Caco-2 (cell line): Measurements from ENCODE around the gene TMTC2. TPM values are rescaled to one million over a fixed set of nuclear protein-coding genes. Genes with fewer than 3 reads are reported as not detected.

Experiments
- BruUV-seq: library from RNA; stranded (reverse); fragments of 400-500 nt; replicated peaks from 2 replicates; lab custom pipeline; 2021; lab: Mats Ljungman, UMichigan
- CTCF ChIA-PET: fragments of 300-600 bp; sonication (Branson Sonifier 250); formaldehyde crosslinking; loops from one replicate; lab custom pipeline; 2022; ENCODE audit warnings: antibody characterized with exemption; lab: Charles Lee
- POLR2A ChIA-PET: fragments of 300-600 bp; sonication (Branson Sonifier 250); formaldehyde crosslinking; loops from one replicate; lab custom pipeline; 2022; ENCODE audit warnings: antibody characterized with exemption; lab: Charles Lee
- DNase-seq, 2 experiments: peaks; one replicate each; pipeline versions ENCODE4 v3.0.0 to v3.0.0-alpha.2; 2020 to 2022
- H3K27me3 ChIP-seq: replicated peaks from 2 replicates; pipeline ENCODE4 v1.6.0; 2011; ENCODE audit warnings: low read length; ENCODE audit not compliant: control insufficient read depth, insufficient read depth
- H3K36me3 ChIP-seq: 2 replicates; pipeline ENCODE4 v1.5.1; 2011; ENCODE audit warnings: low read length; ENCODE audit not compliant: control insufficient read depth, insufficient read depth
- H3K4me1 ChIP-seq: fragments of 250-450 bp; sonication (Bioruptor Pico); 2 replicates; pipeline ENCODE4 v1.5.1; 2020; ENCODE audit warnings: mild to moderate bottlenecking
- H3K4me3 ChIP-seq: 2 replicates; pipeline ENCODE4 v1.5.1; 2011; ENCODE audit warnings: low read depth, mild to moderate bottlenecking, control low read depth, low read length
- H3K9me3 ChIP-seq: fragments of 250-450 bp; sonication (Bioruptor Pico); 2 replicates; pipeline ENCODE4 v1.5.1; 2020; ENCODE audit warnings: mild to moderate bottlenecking, moderate library complexity
- H3K27ac Mint-ChIP-seq: one replicate; pipeline ENCODE4 v1.8.0; 2022; ENCODE audit warnings: mixed read lengths; ENCODE audit not compliant: unreplicated experiment
- H3K27me3 Mint-ChIP-seq: one replicate; pipeline ENCODE4 v1.8.0; 2022; ENCODE audit warnings: mixed read lengths; ENCODE audit not compliant: insufficient read depth, unreplicated experiment
- H3K36me3 Mint-ChIP-seq: one replicate; pipeline ENCODE4 v1.8.0; 2022; ENCODE audit warnings: mild to moderate bottlenecking, mixed read lengths; ENCODE audit not compliant: insufficient read depth, unreplicated experiment
- H3K4me1 Mint-ChIP-seq: one replicate; pipeline ENCODE4 v1.8.0; 2022; ENCODE audit warnings: low read depth, mixed read lengths; ENCODE audit not compliant: unreplicated experiment
- H3K4me3 Mint-ChIP-seq: one replicate; pipeline ENCODE4 v1.8.0; 2022; ENCODE audit warnings: mild to moderate bottlenecking, moderate library complexity, mixed read lengths; ENCODE audit not compliant: unreplicated experiment
- H3K9me3 Mint-ChIP-seq: one replicate; pipeline ENCODE4 v1.8.0; 2022; ENCODE audit warnings: mixed read lengths; ENCODE audit not compliant: unreplicated experiment
- CTCF ChIP-seq, 2 experiments: fragments of 200-600 bp in 1 of 2; IDR thresholded peaks; 1 replicate in 1 of 2; 2 replicates in 1 of 2; pipeline versions ENCODE4 v1.5.1 to v1.8.0; 2011 to 2022; ENCODE audit warnings: antibody characterized with exemption in 1 of 2, control low read depth in 1 of 2, inconsistent platforms in 1 of 2, low read depth in 1 of 2, low read length in 1 of 2, mild to moderate bottlenecking in 1 of 2, moderate library complexity in 1 of 2; ENCODE audit not compliant: insufficient read depth in 1 of 2, severe bottlenecking in 1 of 2, unreplicated experiment in 1 of 2
- intact Hi-C: fragments of 100-400 bp; cut with micrococcal nuclease; formaldehyde crosslinking; loops from one replicate; pipeline ENCODE4 v1.10.0; 2022; ENCODE audit not compliant: unreplicated experiment
- total RNA-seq: library from RNA; stranded (reverse); gene quantifications from 2 replicates; pipeline ENCODE4 v1.2.3, GENCODE V29; 2022

TMTC2 gene
- total RNA-seq, 1 experiment from 2014 or later = 2.2 TPM

- Mint-ChIP-seq H3K4me1 (no peaks in the 10 kb centered on the region), H3K9me3 (no peaks in the 10 kb centered on the region), H3K27me3 (no peaks in the 10 kb centered on the region), H3K4me3 (no peak overlapping the region), H3K36me3 (no peaks in the 10 kb centered on the region), H3K27ac (no peak overlapping the region)
- H3K4me1 ChIP-seq = no peaks in the 10 kb centered on the region
- BruUV-seq = no TSS peak
- H3K9me3 ChIP-seq = no peaks in the 10 kb centered on the region
- ChIA-PET POLR2A (no interaction called here), CTCF (no interaction called here)
- H3K4me3 ChIP-seq = no peak overlapping the region
- no peaks in the 10 kb centered on the region for H3K27me3 ChIP-seq
- DNase-seq = no peak
- intact Hi-C loops = no loop called here
- H3K36me3 ChIP-seq = no peaks in the 10 kb centered on the region
- no peak for TF ChIP-seq CTCF (IDR thresholded peaks at IDR 0.05; ENCODE audit: insufficient read depth in 1 of 2, low read depth in 1 of 2, low read length in 1 of 2, severe bottlenecking in 1 of 2, unreplicated experiment in 1 of 2)
Observed at GRCh38 chr12:83044736-83045135, 358.0 kb downstream of the TMTC2 start.

GRCh38 chr12:83046019-83046418, 359.3 kb downstream of the TMTC2 start:
- Mint-ChIP-seq H3K27me3 (no peaks in the 10 kb centered on the region), H3K9me3 (no peaks in the 10 kb centered on the region), H3K27ac (no peak overlapping the region), H3K4me3 (no peak overlapping the region), H3K36me3 (no peaks in the 10 kb centered on the region), H3K4me1 (no peaks in the 10 kb centered on the region)
- no peak for DNase-seq
- Histone ChIP-seq H3K4me1 (no peaks in the 10 kb centered on the region), H3K36me3 (no peaks in the 10 kb centered on the region), H3K4me3 (no peak overlapping the region), H3K27me3 (no peaks in the 10 kb centered on the region), H3K9me3 (no peaks in the 10 kb centered on the region)
- no peak for TF ChIP-seq CTCF (IDR thresholded peaks at IDR 0.05; ENCODE audit: insufficient read depth in 1 of 2, low read depth in 1 of 2, low read length in 1 of 2, severe bottlenecking in 1 of 2, unreplicated experiment in 1 of 2)
- intact Hi-C loops = no loop called here
- BruUV-seq = no TSS peak
- POLR2A ChIA-PET = no interaction called here
- CTCF ChIA-PET = no interaction called here

GRCh38 chr12:83049306-83049705, 362.6 kb downstream of the TMTC2 start:
- H3K4me1 Mint-ChIP-seq = no peaks in the 10 kb centered on the region
- Histone ChIP-seq H3K4me3 (no peak overlapping the region), H3K36me3 (no peaks in the 10 kb centered on the region), H3K9me3 (no peaks in the 10 kb centered on the region), H3K27me3 (no peaks in the 10 kb centered on the region), H3K4me1 (no peaks in the 10 kb centered on the region)
- CTCF ChIA-PET = no interaction called here
- no peak overlapping the region for H3K27ac Mint-ChIP-seq
- H3K4me3 Mint-ChIP-seq = no peak overlapping the region
- H3K27me3 Mint-ChIP-seq = no peaks in the 10 kb centered on the region
- intact Hi-C loops = no loop called here
- TF ChIP-seq CTCF (IDR thresholded peaks at IDR 0.05; ENCODE audit: insufficient read depth in 1 of 2, low read depth in 1 of 2, low read length in 1 of 2, severe bottlenecking in 1 of 2, unreplicated experiment in 1 of 2) = no peak
- no peak for DNase-seq
- no TSS peak for BruUV-seq
- POLR2A ChIA-PET = no interaction called here
- H3K9me3 Mint-ChIP-seq = no peaks in the 10 kb centered on the region
- H3K36me3 Mint-ChIP-seq = no peaks in the 10 kb centered on the region
